AG10803 (cell line): Measurements from ENCODE around the gene CDK2.
"Not testable (repeated sequence)": the region's sequence is repeated elsewhere in the genome, so short reads cannot be mapped to it uniquely, and the experiment has no call there.

ENCODE experiments used
- DNase-seq: peaks from one replicate; pipeline ENCODE4 v3.0.0; 2010; ENCODE audit warnings: low read depth
- H3K4me3 ChIP-seq: 2 replicates; pipeline ENCODE4 v1.5.1; 2011; ENCODE audit warnings: mild to moderate bottlenecking, low read length, control low read depth
- CTCF ChIP-seq: conservative IDR thresholded peaks from 2 replicates; pipeline ENCODE4 v1.5.1; 2011; ENCODE audit warnings: mild to moderate bottlenecking, low read length, control low read depth, inconsistent platforms

CDK2 gene

GRCh38 chr12:55982319-55982936, 15.8 kb downstream of the CDK2 start:
- DNase-seq: no peak
- no peak overlapping the region for H3K4me3 ChIP-seq
- no peak for TF ChIP-seq CTCF

GRCh38 chr12:55983232-55983842, 16.7 kb downstream of the CDK2 start:
- TF ChIP-seq CTCF: no peak
- no peak for DNase-seq
- H3K4me3 ChIP-seq: no peak overlapping the region

GRCh38 chr12:55984861-55985260, 18.2 kb downstream of the CDK2 start:
- no peak for TF ChIP-seq CTCF
- no peak for DNase-seq
- no peak overlapping the region for H3K4me3 ChIP-seq

DNA sequence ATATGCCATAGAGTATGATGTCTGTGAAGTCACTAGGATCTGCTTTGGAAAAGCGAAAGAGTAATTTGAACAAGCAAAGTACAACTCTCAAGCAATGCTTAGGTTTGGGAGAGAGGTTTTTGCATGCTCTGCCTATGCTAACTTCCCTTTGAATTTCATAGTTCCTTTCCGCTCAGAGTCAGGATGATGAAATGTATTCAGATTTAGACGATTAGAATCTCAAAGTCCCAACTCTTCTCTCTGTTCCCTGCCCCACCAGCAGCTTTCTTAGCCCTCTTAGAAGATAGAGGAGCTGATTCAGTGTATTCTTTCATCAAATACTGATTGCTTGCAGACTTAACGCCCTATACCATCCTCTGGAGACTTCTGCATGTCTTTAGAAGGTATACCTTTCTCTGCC, 18.7 kb downstream of the CDK2 start:
- DNase-seq: no peak
- no peak for TF ChIP-seq CTCF
- no peak overlapping the region for H3K4me3 ChIP-seq

- DNase-seq, H3K4me3 ChIP-seq: not testable (repeated sequence)
These were observed 19.3 kb downstream of the CDK2 start for GRCh38 chr12:55985976-55986375.

GRCh38 chr12:55991110-55991509, 24.5 kb downstream of the CDK2 start:
- no peak for DNase-seq
- H3K4me3 ChIP-seq: no peak overlapping the region

GRCh38 chr12:55993230-55993853, 26.7 kb downstream of the CDK2 start:
- TF ChIP-seq CTCF: no peak
- no peak for DNase-seq
- H3K4me3 ChIP-seq: no peak overlapping the region

More at GRCh38 chr12:55991110-55991509, 24.5 kb downstream of the CDK2 start:
- TF ChIP-seq CTCF: no peak
